ENCODE data around the gene DYNC2LI1.

Gene DYNC2LI1

DNA sequence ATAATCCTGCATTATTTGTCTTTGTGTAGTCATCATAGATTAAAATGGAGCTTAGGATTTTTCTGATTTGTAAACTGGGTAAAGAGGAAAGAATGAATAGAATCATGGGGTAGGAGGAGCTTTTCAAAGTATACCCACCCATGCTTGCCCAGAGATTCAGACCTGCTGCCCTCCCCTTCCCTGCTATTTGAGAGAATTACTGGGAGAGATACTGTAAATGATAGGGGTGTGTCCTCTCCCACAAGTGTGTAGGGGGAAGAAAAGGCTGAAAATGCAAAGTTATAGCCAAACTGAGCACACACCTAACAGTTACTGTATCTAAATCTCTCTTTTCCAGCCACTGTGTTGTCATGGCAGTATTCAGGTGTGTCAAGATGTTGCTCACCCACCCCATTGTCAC, 21.5 kb upstream of the DYNC2LI1 start:
- TF ChIP-seq, protein P1, sequence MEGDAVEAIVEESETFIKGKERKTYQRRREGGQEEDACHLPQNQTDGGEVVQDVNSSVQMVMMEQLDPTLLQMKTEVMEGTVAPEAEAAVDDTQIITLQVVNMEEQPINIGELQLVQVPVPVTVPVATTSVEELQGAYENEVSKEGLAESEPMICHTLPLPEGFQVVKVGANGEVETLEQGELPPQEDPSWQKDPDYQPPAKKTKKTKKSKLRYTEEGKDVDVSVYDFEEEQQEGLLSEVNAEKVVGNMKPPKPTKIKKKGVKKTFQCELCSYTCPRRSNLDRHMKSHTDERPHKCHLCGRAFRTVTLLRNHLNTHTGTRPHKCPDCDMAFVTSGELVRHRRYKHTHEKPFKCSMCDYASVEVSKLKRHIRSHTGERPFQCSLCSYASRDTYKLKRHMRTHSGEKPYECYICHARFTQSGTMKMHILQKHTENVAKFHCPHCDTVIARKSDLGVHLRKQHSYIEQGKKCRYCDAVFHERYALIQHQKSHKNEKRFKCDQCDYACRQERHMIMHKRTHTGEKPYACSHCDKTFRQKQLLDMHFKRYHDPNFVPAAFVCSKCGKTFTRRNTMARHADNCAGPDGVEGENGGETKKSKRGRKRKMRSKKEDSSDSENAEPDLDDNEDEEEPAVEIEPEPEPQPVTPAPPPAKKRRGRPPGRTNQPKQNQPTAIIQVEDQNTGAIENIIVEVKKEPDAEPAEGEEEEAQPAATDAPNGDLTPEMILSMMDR (IDR thresholded peaks at IDR 0.05; ENCODE audit: insufficient read depth, low read length, poor library complexity, severe bottlenecking) = no peak
- no peak for DNase-seq (ENCODE audit: extremely low read depth, insufficient read length)
- no peaks in the 10 kb centered on the region for H3K36me3 ChIP-seq (ENCODE audit: control insufficient read depth, insufficient read depth, low read length)
- H3K4me3 ChIP-seq (replicated peaks; ENCODE audit: low read depth, low read length) = no peak overlapping the region
- no peaks in the 10 kb centered on the region for H3K27me3 ChIP-seq (replicated peaks; ENCODE audit: control insufficient read depth, insufficient read depth, low read length)

DNA sequence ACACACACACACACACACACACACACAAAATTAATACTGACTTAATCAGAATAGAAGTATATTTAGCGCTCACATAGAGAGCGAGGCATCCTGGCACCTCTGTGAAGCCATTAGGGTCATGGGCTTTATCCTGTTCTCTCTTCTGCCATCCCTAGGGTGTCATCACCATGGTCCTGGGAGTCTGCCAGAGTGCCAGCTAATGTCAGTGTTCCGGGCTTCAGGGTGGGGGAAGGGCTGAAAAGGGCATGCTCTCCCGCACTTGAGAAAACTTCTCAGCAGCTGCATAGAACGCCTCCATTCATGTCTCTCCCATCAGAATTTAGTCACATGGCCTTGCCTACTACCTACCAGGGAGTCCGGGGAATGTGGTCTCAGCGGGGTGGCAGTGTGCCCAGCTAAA, 19.7 kb upstream of the DYNC2LI1 start:
- Histone ChIP-seq H3K27me3 (replicated peaks; ENCODE audit: control insufficient read depth, insufficient read depth, low read length) (no peaks in the 10 kb centered on the region), H3K36me3 (ENCODE audit: control insufficient read depth, insufficient read depth, low read length) (no peaks in the 10 kb centered on the region), H3K4me3 (replicated peaks; ENCODE audit: low read depth, low read length) (no peak overlapping the region)
- no peak for DNase-seq (ENCODE audit: extremely low read depth, insufficient read length)
- TF ChIP-seq, protein P1 (IDR thresholded peaks at IDR 0.05; ENCODE audit: insufficient read depth, low read length, poor library complexity, severe bottlenecking) = no peak

DNA sequence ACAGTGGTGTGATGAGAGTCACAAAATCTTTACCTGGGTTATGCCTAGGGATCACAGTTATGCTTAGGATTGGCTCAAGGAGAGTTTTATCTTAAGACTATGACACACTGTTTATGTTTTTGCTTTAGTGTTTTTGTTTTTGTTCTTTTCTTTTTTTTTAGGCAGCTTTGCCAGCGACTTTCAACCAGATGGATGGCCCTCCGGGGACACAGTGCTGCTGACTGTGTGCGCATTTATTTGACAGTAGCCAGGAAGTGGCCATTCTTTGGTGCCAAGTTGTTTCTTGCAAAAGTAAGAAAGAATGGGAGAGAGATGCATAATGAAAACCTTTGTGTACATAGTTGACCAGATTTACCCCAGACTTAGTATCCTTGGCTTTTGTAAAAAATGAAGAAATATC, 15.1 kb upstream of the DYNC2LI1 start:
- H3K27me3 ChIP-seq (replicated peaks; ENCODE audit: control insufficient read depth, insufficient read depth, low read length) = no peaks in the 10 kb centered on the region
- no peak for DNase-seq (ENCODE audit: extremely low read depth, insufficient read length)
- TF ChIP-seq, protein P1 (IDR thresholded peaks at IDR 0.05; ENCODE audit: insufficient read depth, low read length, poor library complexity, severe bottlenecking) = no peak
- H3K4me3 ChIP-seq (replicated peaks; ENCODE audit: low read depth, low read length) = no peak overlapping the region
- no peaks in the 10 kb centered on the region for H3K36me3 ChIP-seq (ENCODE audit: control insufficient read depth, insufficient read depth, low read length)

DNA sequence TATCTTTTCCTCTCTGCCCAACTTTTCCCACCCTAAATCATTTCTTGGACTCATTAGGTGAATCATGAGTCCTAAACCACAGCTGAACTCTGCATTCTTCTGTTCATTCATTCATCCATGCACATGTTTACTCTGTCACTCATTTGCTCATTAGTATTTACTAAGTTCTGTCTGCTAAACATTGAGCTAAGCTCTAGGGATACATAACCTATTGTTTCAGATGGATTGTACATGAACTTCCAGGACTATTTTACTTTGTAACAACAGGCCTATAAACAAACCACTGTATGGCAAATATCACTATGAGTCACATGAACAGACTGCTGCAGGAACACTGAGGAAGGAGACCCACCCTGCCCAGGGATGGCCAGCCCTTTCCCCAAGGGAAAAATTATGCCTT, 14.6 kb upstream of the DYNC2LI1 start:
- TF ChIP-seq, protein P1 (IDR thresholded peaks at IDR 0.05; ENCODE audit: insufficient read depth, low read length, poor library complexity, severe bottlenecking) = no peak
- Histone ChIP-seq H3K36me3 (ENCODE audit: control insufficient read depth, insufficient read depth, low read length) (no peaks in the 10 kb centered on the region), H3K4me3 (replicated peaks; ENCODE audit: low read depth, low read length) (no peak overlapping the region), H3K27me3 (replicated peaks; ENCODE audit: control insufficient read depth, insufficient read depth, low read length) (no peaks in the 10 kb centered on the region)
- DNase-seq (ENCODE audit: extremely low read depth, insufficient read length) = no peak

DNA sequence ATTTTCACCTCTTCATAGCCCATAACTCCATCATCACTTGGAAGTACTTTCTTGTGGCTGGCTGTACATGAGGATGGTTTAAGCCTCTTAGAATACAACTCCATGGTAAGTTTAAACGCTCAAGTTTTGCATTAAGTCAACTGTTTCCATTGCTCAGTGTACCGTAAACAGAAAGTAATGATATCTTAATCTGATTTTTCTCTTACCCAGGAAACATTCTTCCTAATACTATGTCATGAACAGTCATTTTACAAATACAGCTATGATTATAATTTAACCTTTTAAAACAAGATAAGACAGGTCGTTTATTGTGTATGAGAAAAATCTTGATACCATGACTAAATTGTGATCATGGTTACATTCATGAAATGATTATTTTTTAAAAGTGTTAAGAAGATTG, 11.6 kb upstream of the DYNC2LI1 start:
- no peaks in the 10 kb centered on the region for H3K36me3 ChIP-seq (ENCODE audit: control insufficient read depth, insufficient read depth, low read length)
- TF ChIP-seq, protein P1 (IDR thresholded peaks at IDR 0.05; ENCODE audit: insufficient read depth, low read length, poor library complexity, severe bottlenecking) = no peak
- DNase-seq (ENCODE audit: extremely low read depth, insufficient read length) = no peak
- H3K4me3 ChIP-seq (replicated peaks; ENCODE audit: low read depth, low read length) = no peak overlapping the region
- H3K27me3 ChIP-seq (replicated peaks; ENCODE audit: control insufficient read depth, insufficient read depth, low read length) = no peaks in the 10 kb centered on the region

DNA sequence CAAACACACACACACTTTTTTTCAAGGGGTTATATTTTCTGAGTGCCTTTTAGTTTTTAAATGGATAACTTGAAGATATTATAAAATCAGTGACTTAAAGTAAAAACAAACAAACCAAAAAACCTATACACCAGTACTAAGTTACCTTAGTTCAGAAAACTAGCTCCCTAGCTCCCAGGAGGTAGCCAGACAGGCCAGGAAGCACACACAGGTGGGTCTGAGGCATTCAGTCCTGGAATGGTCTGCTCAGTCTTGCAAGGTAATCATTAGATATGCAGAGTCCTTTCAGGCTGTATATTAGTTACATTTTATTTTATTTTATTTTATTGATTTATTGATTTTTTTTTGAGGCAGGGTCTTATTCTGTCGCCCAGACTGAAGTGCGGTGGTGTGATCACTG, 10.7 kb upstream of the DYNC2LI1 start:
- H3K36me3 ChIP-seq (ENCODE audit: control insufficient read depth, insufficient read depth, low read length) = no peaks in the 10 kb centered on the region
- TF ChIP-seq, protein P1 (IDR thresholded peaks at IDR 0.05; ENCODE audit: insufficient read depth, low read length, poor library complexity, severe bottlenecking) = no peak
- H3K4me3 ChIP-seq (replicated peaks; ENCODE audit: low read depth, low read length) = no peak overlapping the region
- no peaks in the 10 kb centered on the region for H3K27me3 ChIP-seq (replicated peaks; ENCODE audit: control insufficient read depth, insufficient read depth, low read length)
- DNase-seq (ENCODE audit: extremely low read depth, insufficient read length) = no peak

Measured in GM06990 (cell line).